OCI-LY7 (cell line): ENCODE data around the gene FBXO44. TPM values are rescaled to one million over a fixed set of nuclear protein-coding genes. Genes with fewer than 3 reads are reported as not detected.

Experiments
- BruUV-seq: library from RNA; stranded (reverse); fragments of 400-500 nt; replicated peaks from 2 replicates; lab custom pipeline; 2021; lab: Mats Ljungman, UMichigan
- CTCF ChIA-PET: fragments of 300-600 bp; sonication (Branson Sonifier 250); formaldehyde crosslinking; loops from one replicate; lab custom pipeline; 2022; ENCODE audit warnings: antibody characterized with exemption; ENCODE audit not compliant: unreplicated experiment; lab: Charles Lee
- POLR2A ChIA-PET: fragments of 300-600 bp; sonication (Branson Sonifier 250); formaldehyde crosslinking; loops from one replicate; lab custom pipeline; 2022; ENCODE audit warnings: antibody characterized with exemption; lab: Charles Lee
- DNase-seq: peaks from one replicate; pipeline ENCODE4 v3.0.0-alpha.2; 2015; ENCODE audit warnings: low spot score
- H2AFZ ChIP-seq: fragments of 200-600 bp; sonication (generic), shearing (Covaris generic); 2 replicates; pipeline ENCODE4 v1.6.1; 2014; ENCODE audit warnings: mild to moderate bottlenecking, antibody characterized with exemption, low read length, moderate library complexity
- H3K27ac ChIP-seq: fragments of 200-600 bp; sonication (generic); 2 replicates; pipeline ENCODE4 v1.5.1; 2014; ENCODE audit warnings: mixed run types, low read depth, mild to moderate bottlenecking, moderate library complexity, low read length, inconsistent platforms; ENCODE audit not compliant: poor library complexity, severe bottlenecking
- H3K36me3 ChIP-seq: fragments of 200-600 bp; sonication (generic); 2 replicates; pipeline ENCODE4 v1.6.1; 2014; ENCODE audit warnings: mild to moderate bottlenecking, antibody characterized with exemption, low read length, moderate library complexity, mixed read lengths; ENCODE audit not compliant: insufficient read depth
- H3K4me1 ChIP-seq: fragments of 200-600 bp; sonication (generic); 2 replicates; pipeline ENCODE4 v1.5.1; 2014; ENCODE audit warnings: mild to moderate bottlenecking, low read length; ENCODE audit not compliant: insufficient read depth, poor library complexity, severe bottlenecking
- H3K4me2 ChIP-seq: fragments of 200-600 bp; sonication (generic); 2 replicates; pipeline ENCODE4 v1.6.1; 2014; ENCODE audit warnings: mild to moderate bottlenecking, low read length
- H3K4me3 ChIP-seq: fragments of 200-600 bp; sonication (generic); 2 replicates; pipeline ENCODE4 v1.5.1; 2014; ENCODE audit warnings: mild to moderate bottlenecking, low read depth, low read length; ENCODE audit not compliant: poor library complexity, severe bottlenecking
- H3K79me2 ChIP-seq: fragments of 200-600 bp; sonication (generic); 2 replicates; pipeline ENCODE4 v1.6.1; 2016; ENCODE audit warnings: low read depth, mild to moderate bottlenecking, low read length, moderate library complexity, mixed read lengths; ENCODE audit not compliant: insufficient read depth
- H3K9me2 ChIP-seq: fragments of 200-600 bp; sonication (generic); 2 replicates; pipeline ENCODE4 v1.6.1; 2016; ENCODE audit warnings: mild to moderate bottlenecking, low read length, mixed read lengths; ENCODE audit not compliant: insufficient read depth
- H3K9me3 ChIP-seq: fragments of 200-600 bp; sonication (generic); 2 replicates; pipeline ENCODE4 v1.6.1; 2014; ENCODE audit warnings: mild to moderate bottlenecking, mixed run types, low read length, mixed read lengths
- H4K20me1 ChIP-seq: fragments of 200-600 bp; sonication (generic); 2 replicates; pipeline ENCODE4 v1.6.1; 2014; ENCODE audit warnings: mild to moderate bottlenecking, antibody characterized with exemption, low read length, moderate library complexity, mixed read lengths; ENCODE audit not compliant: insufficient read depth
- CTCF ChIP-seq: fragments of 200-600 bp; sonication (generic); conservative IDR thresholded peaks from 2 replicates; pipeline ENCODE4 v1.5.1; 2014; ENCODE audit warnings: mild to moderate bottlenecking, antibody characterized with exemption, low read length, moderate library complexity, mixed read lengths
- EZH2phosphoT487 ChIP-seq: fragments of 200-600 bp; sonication (generic); IDR thresholded peaks from 2 replicates; pipeline ENCODE4 v1.6.1; 2018; ENCODE audit warnings: low read depth, borderline replicate concordance, mild to moderate bottlenecking, mixed run types, antibody characterized with exemption, low read length, moderate library complexity, mixed read lengths
- intact Hi-C: fragments of 100-400 bp; cut with micrococcal nuclease; formaldehyde crosslinking; loops from one replicate; pipeline ENCODE4 v1.10.0; 2022; ENCODE audit not compliant: unreplicated experiment
- total RNA-seq, 2 experiments: library from RNA; depleted of rRNA in 1 of 2; stranded (reverse); fragments of >200 nt in 1 of 2; shearing (Covaris generic) in 1 of 2; gene quantifications; 2 replicates each; pipeline ENCODE4 v1.2.3, GENCODE V29; 2014 to 2022

FBXO44 gene
- total RNA-seq, 2 experiments from 2014 or later = 16.2 to 20.8 TPM

DNA sequence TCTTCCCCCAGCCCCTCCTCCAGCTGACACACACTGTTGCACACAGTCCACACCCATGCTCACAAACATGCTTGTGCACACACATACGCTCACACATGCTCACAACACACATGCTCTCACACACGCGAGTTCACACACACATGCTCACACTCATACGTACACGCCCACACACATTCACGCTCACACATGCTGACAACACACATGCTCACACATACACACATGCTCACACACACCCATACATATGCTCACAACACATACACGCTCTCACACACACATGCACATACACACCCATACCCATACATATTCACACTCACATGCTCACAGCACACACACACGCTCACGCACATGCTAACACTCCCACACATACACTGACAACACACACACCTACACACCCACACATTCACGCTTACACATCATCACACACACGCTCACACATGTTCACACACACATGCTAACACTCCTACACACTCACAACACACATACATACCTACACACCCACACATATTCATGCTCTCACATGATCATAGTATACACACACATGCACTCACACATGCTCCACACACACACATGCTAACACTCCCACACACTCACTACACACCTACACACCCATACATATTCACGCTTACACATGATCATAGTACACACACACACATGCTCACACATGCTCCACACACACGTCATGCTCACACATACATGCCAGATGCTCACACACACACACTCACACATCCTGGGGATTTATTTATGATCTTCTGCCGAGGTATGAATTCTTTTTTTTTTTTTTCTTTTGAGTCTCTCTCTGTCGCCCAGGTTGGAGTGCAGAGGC is 47.5 kb downstream of the FBXO44 start:
- no peaks in the 10 kb centered on the region for H3K9me3 ChIP-seq
- POLR2A ChIA-PET = no interaction called here
- H3K79me2 ChIP-seq = no peaks in the 10 kb centered on the region
- H3K9me2 ChIP-seq = no peaks in the 10 kb centered on the region
- H3K4me3 ChIP-seq = no peak overlapping the region
- no peak overlapping the region for H2AFZ ChIP-seq
- H3K27ac ChIP-seq = no peak overlapping the region
- H3K36me3 ChIP-seq = no peaks in the 10 kb centered on the region
- H3K4me2 ChIP-seq = no peak overlapping the region
- H4K20me1 ChIP-seq = no peaks in the 10 kb centered on the region
- DNase-seq = no peak
- CTCF ChIA-PET = no interaction called here
- no TSS peak for BruUV-seq
- TF ChIP-seq CTCF (no peak), EZH2phosphoT487 (no peak)
- H3K4me1 ChIP-seq = no peaks in the 10 kb centered on the region
- intact Hi-C loops = no loop called here

GRCh38 chr1:11703357-11704193 is 48.9 kb downstream of the FBXO44 start:
- Histone ChIP-seq H3K9me3 (no peaks in the 10 kb centered on the region), H3K27ac (no peak overlapping the region), H4K20me1 (no peaks in the 10 kb centered on the region), H3K4me2 (no peak overlapping the region), H2AFZ (no peak overlapping the region), H3K9me2 (no peaks in the 10 kb centered on the region), H3K4me3 (no peak overlapping the region), H3K79me2 (no peaks in the 10 kb centered on the region), H3K4me1 (no peaks in the 10 kb centered on the region), H3K36me3 (no peaks in the 10 kb centered on the region)
- intact Hi-C loops = no loop called here
- ChIA-PET POLR2A (interaction anchor here (1.2 kb wide), 1 partner anchor 19 kb away, joined by 3 read pairs; no protein-coding TSS in a partner anchor), CTCF (no interaction called here)
- no peak for DNase-seq
- no TSS peak for BruUV-seq
- TF ChIP-seq CTCF (no peak), EZH2phosphoT487 (no peak)
